Lower lobe of right lung (tissue), 2 donors: ENCODE results near the gene WWTR1. TPM values are rescaled to one million over a fixed set of nuclear protein-coding genes. Genes with fewer than 3 reads are reported as not detected.

Experiments
- ATAC-seq, 2 donors: fragments of 200-7000 bp; cut with Tn5 transposase; one replicate each; pipeline ENCODE4 v1.9.1; 2020 to 2022; ENCODE audit warnings: mild to moderate bottlenecking in 2 of 2, moderate library complexity in 2 of 2
- DNase-seq: peaks from one replicate; pipeline ENCODE4 v3.0.0-alpha.2; 2020
- H3K27ac ChIP-seq: fragments of 200-600 bp; one replicate; pipeline ENCODE4 v1.8.0; 2022
- H3K27me3 ChIP-seq: fragments of 200-600 bp; one replicate; pipeline ENCODE4 v1.8.0; 2022; ENCODE audit warnings: low read depth
- H3K36me3 ChIP-seq: fragments of 200-600 bp; one replicate; pipeline ENCODE4 v1.8.0; 2022; ENCODE audit warnings: mild to moderate bottlenecking
- H3K4me1 ChIP-seq: fragments of 200-600 bp; one replicate; pipeline ENCODE4 v1.8.0; 2022
- H3K4me3 ChIP-seq: fragments of 200-600 bp; one replicate; pipeline ENCODE4 v1.8.0; 2022; ENCODE audit warnings: mild to moderate bottlenecking
- H3K9me3 ChIP-seq: fragments of 200-600 bp; one replicate; pipeline ENCODE4 v1.8.0; 2022
- CTCF ChIP-seq: fragments of 200-600 bp; IDR thresholded peaks from one replicate; pipeline ENCODE4 v1.8.0; 2022; ENCODE audit warnings: antibody characterized with exemption, mild to moderate bottlenecking
- intact Hi-C: fragments of 100-400 bp; cut with DNase I; formaldehyde crosslinking; loops from one replicate; pipeline ENCODE4 v1.11.0; 2022
- total RNA-seq: library from RNA; stranded (reverse); fragmentation: NEBNext Ultra II Directional; extraction: Animal tissue kit (Norgen Biotek cat#: 25700); gene quantifications from one replicate; pipeline ENCODE4 v1.2.1, GENCODE V29; 2021
- donor health status: DM: no; HTN: yes; CAD: no; lungs with severe emphysema.

Gene WWTR1
- total RNA-seq, 1 donor from 2014 or later: 89.5 TPM

- intact Hi-C loops: no loop called here
- H3K27ac ChIP-seq: peak overlapping the region; percentile 27
Observed at GRCh38 chr3:149639093-149639486, 18.7 kb downstream of the WWTR1 start.

GRCh38 chr3:149638228-149639092, 19.4 kb downstream of the WWTR1 start:
- intact Hi-C loops: no loop called here
- ATAC-seq (peak; percentile 18 to 41), DNase-seq (no peak)
- Histone ChIP-seq H3K4me3 (peak overlapping the region; percentile 28), H3K36me3 (no peaks in the 10 kb centered on the region), H3K4me1 (peaks cover 59% of the 10 kb centered on the region), H3K27me3 (no peaks in the 10 kb centered on the region), H3K27ac (peak overlapping the region; percentile 27), H3K9me3 (no peaks in the 10 kb centered on the region)
- TF ChIP-seq CTCF: no peak

More at GRCh38 chr3:149639093-149639486, 18.7 kb downstream of the WWTR1 start:
- Histone ChIP-seq H3K27me3 (no peaks in the 10 kb centered on the region), H3K4me1 (peaks cover 62% of the 10 kb centered on the region), H3K9me3 (no peaks in the 10 kb centered on the region), H3K36me3 (no peaks in the 10 kb centered on the region), H3K4me3 (peak overlapping the region; percentile 28)
- TF ChIP-seq CTCF: no peak
- ATAC-seq (no peak), DNase-seq (no peak)

- intact Hi-C loops: no loop called here
- Histone ChIP-seq H3K9me3 (no peaks in the 10 kb centered on the region), H3K4me1 (peaks cover 41% of the 10 kb centered on the region), H3K4me3 (no peak overlapping the region), H3K27ac (no peak overlapping the region), H3K36me3 (no peaks in the 10 kb centered on the region), H3K27me3 (no peaks in the 10 kb centered on the region)
- TF ChIP-seq CTCF: no peak
- ATAC-seq (no peak), DNase-seq (no peak)
Observed at GRCh38 chr3:149635396-149635795, 22.4 kb downstream of the WWTR1 start.

- no peak for DNase-seq
- Histone ChIP-seq H3K36me3 (no peaks in the 10 kb centered on the region), H3K27me3 (no peaks in the 10 kb centered on the region), H3K27ac (no peak overlapping the region), H3K4me3 (no peak overlapping the region), H3K4me1 (peaks cover 42% of the 10 kb centered on the region), H3K9me3 (no peaks in the 10 kb centered on the region)
- no peak for TF ChIP-seq CTCF
- ATAC-seq: no peak
- intact Hi-C loops: no loop called here
Observed at GRCh38 chr3:149634573-149634972, 23.3 kb downstream of the WWTR1 start.

GRCh38 chr3:149634072-149634471, 23.8 kb downstream of the WWTR1 start:
- Histone ChIP-seq H3K4me1 (peaks cover 44% of the 10 kb centered on the region), H3K4me3 (no peak overlapping the region), H3K9me3 (no peaks in the 10 kb centered on the region), H3K27ac (no peak overlapping the region), H3K36me3 (no peaks in the 10 kb centered on the region), H3K27me3 (no peaks in the 10 kb centered on the region)
- intact Hi-C loops: no loop called here
- TF ChIP-seq CTCF: no peak
- DNase-seq: no peak
- ATAC-seq: no peak
